HG02840 (cell line): ENCODE results near the gene SNX32.

Experiments
- ATAC-seq: cut with Tn5 transposase; IDR thresholded peaks from one replicate; pipeline ENCODE4 v1.9.1; 2021; ENCODE audit warnings: mild to moderate bottlenecking, moderate library complexity, moderate number of reproducible peaks; ENCODE audit not compliant: unreplicated experiment, low FRiP score

Gene SNX32

DNA sequence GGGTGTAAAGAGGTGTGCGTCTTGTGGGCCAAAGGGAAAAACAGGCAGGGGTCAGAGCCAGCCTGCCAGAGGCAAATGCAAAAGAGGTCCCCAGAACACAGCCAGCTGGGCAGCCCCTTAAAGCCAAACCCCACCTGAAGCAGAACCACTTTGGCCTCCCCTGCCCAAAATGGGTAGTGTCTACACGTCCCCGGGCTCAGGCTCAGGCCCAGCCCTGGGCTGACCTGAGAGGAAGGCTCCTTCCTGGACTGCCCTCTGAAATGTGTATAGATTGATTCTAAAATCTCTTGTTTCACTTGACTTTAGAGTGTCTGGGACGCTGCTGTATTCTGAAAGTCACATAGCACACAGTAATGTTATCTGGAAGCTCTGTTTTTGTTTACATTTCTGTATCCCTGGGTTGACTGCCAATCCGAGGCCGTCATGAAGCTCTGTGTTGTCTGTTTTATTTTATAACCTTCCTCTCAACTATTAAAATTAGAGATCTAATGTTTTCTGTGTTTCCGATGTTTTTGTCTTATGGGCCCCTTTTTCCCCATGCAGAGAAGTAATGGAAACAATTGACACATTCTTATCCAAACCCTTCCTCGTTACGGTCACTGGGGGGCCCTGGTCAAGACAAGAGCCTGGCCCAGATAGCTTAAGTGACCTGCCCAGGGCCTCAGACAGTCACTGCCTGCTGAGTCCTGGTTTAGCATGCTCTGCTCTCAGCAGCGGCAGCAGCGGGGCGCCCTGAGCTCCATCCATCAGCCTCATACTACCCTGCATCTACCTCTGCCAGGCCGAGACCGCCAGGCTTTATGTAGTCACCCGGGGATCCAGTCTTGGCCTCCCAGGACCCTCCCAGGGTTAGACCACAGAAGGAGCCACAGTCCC is 36.8 kb upstream of the SNX32 start:
- ATAC-seq, result no peak

DNA sequence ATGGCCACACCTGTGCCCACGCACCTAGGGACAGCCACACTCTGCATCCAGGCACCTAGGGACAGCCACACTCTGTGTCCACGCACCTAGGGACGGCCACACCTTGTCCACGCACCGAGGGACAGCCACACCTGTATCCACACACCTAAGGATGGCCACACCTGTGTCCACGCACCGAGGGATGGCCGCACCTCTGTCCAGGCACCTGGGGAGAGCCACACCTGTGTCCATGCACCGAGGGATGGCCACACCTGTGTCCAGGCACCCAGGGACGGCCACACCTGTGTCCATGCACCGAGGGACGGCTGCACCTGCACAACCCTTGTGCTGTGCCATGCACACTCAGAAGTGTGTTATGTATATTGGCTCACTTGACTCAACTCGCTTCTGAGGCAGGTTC is 36.1 kb upstream of the SNX32 start:
- ATAC-seq, result no peak

DNA sequence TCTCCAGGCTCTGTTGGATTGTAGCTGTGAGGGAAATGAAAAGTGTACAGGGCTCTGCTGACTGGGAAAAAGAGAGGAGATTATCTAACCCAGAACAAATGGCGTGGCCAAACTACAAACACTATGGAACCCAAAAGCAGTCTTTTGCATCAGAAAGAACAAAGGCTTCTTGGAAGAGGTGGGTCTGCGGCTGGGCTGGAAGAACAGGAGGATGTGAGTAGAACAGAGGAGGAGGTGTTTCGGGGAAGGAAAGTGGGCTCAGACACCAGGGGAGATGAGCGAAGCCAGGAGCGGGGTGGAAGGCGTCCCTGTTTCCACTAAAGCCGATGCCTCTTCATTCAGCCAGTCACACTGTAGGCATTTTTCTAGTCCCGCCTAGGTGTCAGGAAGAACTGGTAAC is 34.9 kb upstream of the SNX32 start:
- no peak for ATAC-seq

DNA sequence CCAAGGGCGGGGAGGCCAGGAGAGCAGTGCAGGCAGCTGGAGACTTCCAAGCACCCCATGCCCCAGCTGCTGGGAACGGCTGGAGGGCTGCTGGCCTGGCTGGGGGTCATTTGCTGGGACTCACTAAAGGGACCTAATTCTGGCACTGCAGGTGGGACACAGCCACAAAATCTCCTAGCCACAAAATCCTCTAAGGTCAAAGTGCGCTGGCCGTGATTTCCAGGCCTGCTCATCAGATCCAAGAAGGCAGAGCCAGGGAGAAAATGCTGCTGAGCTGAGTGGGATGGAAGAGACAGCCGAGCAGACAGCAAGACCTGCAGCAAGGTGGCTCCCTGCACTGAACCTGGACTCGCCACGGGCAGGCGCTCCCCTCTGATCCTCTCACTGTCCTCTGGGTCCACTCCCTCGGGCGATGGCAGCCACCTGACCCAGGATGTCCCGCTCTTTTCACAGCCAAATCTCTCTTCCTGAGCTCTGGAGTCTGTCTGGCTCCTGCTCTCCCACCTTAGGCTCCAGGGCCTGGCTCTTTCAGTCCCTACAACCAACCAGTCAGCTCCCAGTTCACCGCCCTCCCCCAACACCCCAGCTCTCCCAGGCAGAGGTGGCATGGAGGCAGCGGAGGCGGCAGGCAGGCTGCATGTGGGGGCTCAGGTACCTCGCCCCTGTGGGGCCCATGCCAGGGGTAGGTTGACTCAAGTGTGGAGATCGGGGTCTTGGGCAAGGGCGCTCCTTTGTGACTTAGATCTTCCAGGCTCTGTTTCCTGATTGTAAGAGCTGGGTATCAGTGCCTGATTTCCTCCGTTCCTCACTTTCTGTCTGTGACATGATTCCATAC is 32.4 kb upstream of the SNX32 start:
- no peak for ATAC-seq

DNA sequence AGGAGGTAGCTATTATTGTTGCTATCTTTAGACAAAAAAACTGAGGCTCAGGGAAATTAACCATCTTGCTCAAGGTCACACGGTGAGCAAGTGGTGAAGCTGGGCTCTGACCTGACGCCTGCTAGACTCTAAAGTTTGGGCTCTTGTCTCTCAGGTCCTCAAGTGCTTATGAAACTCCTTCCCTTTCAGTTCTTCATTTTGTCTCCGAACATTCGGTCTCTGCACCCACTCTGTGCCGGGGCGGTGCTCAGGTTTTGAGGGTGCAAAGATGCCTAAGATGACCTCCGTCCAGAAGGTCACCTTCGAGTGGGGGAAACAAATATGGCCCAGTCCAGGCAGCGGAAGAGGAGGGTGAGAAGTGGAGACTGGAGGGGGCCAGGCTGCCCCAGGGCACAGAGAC is 30.9 kb upstream of the SNX32 start:
- ATAC-seq, result no peak

DNA sequence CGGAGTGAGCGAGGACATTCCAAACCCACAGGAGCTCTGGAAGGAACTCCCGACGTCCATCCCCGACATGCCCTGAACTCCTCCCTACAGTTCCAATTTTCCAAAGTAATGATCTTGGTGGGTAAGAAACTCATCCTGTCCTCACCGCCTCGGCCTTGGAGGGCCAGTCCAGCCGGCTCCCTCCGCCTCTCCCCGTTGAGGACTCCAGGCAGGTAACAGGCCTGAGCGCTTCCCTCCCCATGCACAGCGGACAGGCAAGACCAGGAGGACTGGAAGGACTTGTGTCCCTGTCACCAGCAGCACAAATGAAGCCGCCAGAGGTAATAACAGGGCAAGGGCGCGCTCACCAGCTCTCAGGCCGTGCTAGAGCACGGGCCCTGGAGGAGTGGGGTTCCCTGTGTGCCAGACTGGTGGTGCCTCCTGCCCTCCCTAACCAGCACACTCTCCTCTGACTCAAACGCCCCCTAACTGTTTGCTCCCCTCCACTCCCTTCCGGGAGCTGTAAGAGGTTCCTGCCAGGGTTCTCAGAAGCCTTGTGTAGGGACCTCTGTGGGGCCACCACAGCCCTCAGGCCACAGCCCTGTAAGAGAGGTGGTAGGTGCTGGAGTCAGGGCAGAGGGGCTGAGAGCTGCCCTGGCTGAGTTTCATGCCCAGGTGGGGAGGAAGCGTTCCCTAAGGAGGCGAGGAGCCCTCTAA is 29.8 kb upstream of the SNX32 start:
- no peak for ATAC-seq

DNA sequence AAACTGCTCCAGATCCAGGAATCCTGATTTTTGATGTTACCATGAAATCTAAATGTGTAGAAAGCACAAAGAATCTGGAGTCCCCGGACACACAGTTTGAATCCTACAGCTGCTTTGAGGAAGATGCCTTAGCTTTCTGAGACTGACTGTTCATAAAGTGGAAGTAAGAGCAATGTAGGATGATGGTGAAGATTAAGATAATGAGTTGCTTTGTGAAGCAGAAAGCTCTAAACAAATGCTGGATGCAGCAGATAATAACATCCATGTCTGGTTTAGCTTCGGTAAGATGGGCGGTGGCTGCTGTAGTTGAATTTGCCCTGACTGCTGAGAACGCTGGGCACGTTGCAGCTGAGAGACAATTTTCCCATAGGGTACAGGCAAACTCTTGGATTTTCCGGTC is 26.8 kb upstream of the SNX32 start:
- ATAC-seq, result no peak

DNA sequence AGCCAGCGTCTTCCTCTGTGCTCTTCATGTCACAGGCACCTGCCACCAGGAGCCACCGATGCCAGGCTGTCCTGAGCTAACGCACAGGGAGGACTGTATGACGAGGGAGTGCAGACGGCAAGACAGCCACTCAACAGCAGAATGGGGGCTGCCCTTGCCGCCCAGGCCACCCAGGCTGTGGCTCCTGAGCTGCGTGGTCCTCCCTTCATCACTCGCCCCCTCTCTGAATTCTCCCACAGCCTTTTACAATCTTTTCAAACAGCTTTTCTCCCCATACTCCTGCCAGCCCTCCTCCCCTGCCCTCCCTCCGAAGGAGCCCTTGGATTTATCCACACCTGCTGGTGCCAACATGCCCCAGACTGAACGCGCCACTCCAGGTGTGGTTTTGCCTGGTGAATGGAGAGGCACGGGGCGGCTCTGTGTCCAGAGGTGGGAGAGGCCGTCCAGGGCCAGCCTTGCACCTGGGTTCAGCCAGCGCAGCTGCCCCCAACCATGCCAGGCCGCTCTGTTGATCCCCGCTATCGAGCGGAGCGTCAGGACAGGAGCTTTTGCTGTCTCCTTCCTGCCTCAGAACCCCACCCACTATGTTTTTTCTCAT is 24.9 kb upstream of the SNX32 start:
- no peak for ATAC-seq

DNA sequence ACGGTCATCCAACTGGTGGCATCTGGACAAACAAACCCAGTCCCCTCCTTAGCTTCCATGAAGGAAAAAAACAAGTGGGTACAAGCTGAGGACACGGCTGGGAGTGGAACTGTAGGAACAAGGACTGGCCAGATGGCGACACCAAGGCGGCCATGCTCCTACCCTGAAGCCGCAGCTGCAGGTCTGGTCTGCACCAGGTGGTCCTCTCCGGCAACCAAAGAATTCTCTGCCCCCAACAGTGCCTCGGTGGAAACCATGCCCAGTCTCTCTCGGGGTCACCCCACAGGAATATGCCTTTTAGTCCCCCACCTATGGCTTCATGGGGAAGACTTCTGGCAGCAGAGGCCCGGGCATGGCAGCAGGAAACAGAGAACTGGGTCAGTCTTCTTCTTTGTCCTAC is 24.3 kb upstream of the SNX32 start:
- ATAC-seq, result no peak

DNA sequence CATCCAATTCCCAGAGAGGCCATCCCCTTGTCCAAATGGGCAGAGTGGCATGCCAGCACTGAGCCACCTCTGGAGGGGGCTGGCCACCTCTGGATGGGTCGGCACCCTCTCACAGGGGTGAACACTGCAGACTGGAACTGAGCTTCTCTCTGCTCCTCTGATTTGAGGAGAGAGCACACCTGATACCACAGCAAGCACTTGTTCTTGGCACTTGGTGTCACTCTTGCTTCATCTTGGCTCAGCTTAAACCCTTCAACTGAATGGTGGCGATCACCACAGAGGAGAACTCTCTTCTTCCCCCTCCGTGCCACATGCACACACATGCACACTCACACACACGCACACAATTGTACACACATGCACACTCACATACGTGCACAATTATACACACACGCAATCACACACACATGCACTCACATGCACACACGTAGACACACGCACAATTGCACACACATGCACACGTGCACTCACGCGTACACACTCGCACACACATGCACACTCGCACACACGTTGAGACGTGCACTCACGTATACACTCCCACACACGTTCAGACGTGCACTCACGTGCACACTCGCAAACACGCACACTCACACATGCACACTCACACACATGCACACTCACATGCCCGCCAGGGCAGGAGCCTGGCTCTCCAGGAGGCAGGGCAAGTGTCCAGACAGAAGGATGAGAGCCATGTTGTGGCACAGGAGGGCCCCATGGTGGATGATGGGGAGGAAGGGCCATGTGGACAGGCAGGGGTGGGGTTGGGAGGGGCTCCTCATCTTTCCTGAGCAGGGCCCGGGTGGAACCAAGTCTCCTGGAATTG is 23.5 kb upstream of the SNX32 start:
- ATAC-seq, result no peak

DNA sequence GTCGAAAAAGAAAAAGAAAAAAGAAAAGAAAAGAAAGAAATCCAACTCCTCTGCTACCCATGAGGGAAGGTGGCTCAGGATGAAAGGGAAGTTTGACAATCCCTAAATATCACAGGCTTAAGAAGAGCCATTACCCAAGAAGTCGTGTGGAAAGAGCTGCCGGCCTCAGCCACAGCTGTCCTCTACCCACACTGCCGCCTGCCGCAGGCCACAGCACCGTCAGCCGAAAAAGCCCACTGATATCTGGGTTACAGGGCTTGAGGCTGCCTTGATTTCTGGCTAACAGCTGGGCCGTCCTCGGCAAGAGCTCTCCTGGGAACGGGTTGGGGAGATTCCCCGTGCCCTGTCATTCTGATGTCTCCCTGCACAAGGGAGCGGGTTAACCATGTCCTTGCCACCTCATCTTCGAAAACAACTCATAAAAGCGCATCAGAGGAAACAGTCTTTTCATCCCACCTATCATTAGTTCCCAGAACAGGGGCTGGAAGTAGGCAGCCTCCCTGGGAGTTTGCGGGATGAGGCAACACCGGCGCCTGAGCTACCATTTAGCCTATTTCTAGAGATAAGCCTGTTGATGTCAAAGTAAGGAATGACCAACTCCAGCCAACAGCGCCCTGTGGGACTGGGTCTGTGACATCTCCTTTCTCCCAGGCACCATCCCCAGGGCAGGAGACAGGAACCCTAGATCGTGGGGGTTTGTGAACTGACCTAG is 21.8 kb upstream of the SNX32 start:
- ATAC-seq, result no peak

DNA sequence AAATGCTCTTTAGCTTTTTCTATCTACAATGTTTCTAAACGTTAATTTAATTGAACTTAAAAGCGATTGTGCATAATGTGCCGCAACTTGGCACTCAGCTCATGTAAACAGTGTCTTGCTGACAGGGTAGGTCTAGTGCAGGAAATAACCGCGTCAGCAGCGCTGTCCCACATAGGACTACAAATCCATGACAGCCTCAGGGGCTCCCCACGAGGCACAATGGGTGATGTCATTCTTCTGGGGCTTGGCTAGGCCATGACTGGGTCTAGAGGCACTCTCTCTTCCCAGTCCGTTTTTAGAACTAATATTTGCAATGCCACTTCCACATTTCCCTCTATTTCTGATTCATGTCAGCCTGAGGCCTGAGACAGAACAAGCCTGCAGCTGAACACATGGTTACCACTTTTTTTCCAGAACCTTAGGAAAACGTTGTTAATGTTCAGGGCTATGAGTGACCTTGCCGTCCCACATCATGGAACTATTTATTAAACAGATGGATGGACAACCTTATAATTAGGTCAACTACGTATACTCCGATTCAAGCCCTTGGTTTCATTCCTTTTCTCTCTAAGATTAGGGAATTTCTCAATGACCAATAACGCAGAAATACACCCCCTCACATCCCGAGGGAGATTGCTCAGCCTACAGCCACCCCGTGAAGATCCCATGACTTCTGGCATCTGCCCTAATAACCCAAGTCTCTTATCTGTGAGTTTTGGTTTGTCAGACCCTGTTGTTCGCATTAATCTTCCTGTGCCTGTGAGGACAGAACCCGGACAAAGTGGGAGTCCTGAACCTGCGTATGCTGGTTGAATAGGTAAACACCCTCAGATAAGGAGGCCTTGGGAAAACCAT is 19.4 kb upstream of the SNX32 start:
- no peak for ATAC-seq

DNA sequence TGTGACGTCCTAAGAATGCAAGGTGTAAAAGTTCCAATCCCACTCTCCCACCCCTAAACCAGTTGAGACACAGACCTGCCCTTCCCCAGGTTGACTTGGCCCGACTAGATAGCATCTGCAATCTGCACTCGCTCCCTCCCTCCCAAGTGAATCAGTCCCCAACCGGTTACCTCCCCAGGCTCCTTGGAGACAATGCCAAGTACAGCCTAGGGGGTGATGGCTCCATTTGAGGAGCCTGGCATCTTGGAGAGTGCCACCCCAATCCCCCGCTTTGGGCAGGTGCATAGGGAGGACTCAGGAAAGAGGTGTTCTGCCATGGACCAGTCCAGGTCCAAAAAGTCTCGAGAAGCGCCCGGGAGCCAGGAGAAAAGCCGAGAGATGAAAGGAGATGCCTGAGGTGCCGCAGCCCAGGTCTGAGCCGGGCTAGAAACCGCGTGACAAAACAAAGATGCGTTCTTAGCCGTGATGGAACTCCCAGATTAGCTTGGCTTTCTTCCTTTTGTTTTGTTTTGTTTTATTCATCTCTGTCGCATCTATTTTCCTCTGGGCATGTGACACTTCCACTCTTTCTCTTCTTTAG is 18.7 kb upstream of the SNX32 start:
- no peak for ATAC-seq

DNA sequence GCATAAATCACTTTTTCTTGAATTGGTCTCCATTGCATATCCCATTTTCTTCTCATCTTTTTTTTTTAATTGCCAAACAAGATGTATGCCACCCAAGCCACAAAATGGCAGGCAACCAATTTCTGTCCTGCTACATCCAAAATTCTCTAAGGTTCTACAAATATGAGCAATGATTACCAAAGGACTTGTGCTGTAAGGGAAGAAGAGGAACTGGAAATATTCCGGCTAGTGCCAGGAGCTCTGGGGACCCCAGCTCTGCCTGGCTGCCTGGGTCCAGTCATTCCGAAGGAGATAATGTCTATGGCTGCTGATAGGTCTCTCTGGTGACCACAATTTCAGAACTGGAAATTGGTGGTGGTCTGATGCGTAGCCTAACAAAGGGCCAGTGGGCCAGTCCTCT is 17.1 kb upstream of the SNX32 start:
- ATAC-seq, result no peak

DNA sequence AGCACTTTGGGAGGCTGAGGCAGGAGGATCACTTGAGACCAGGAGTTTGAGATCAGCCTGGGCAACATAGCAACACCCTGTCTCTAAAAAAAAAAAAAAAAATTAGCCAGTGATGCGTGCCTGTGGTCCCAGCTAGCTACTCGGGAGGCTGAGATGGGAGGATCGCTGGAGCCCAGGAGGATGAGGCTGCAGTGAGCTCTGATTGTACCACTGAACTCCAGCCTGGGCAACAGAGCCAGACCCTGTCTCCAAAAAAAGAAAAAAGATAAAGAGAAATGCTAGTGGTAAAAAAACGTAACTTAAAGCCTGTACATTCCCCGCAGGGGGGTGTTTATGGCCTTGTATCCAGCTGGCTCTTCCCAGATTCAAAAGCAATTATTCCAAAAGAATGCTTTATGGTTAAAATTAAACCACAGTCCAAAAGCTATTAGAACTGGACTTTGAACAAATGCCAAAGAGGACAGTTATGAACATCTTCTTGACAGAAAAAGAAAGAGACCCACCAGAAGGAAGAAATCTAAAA is 16.4 kb upstream of the SNX32 start:
- no peak for ATAC-seq

DNA sequence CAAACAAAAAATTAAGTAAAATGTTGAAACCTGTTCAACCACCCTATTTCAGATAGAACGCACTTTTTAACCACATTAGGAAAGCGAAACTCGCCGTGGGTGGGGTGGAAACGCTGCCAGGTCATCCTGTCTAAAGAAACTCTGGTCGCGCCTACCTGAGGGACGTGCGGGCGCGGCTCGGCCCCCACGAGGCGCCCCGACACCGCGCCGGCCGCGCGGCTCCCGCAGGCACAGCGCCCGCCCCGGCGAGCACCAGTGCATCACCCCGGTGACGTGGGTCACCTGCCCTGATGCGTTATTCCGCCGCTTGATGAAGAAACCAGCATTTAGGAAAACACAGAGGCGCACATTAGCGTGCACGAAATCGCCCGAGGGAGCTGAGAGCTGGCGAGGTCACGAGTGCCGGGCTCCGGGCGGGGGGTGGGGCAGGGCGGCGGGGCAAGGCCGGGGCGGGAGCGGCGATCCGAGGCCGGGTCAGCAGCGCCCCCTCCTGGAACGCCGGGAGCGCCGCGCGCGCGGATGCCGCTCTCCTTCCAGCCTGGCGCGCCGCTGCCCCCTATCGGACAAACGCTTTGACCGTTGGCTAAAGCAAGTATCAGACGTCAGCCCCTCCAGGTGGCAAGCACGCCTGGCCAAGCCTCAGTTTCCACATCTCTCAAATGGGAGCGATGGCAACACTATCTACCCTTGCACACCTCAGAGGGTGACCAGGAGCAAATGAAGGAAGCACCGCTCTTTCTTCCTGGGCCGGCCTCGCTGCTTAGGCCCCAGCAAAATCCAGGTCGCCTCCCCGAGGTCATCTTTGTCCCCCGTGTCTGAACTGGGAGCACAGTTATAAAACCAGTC is 15.7 kb upstream of the SNX32 start:
- peak; percentile 66 for ATAC-seq

DNA sequence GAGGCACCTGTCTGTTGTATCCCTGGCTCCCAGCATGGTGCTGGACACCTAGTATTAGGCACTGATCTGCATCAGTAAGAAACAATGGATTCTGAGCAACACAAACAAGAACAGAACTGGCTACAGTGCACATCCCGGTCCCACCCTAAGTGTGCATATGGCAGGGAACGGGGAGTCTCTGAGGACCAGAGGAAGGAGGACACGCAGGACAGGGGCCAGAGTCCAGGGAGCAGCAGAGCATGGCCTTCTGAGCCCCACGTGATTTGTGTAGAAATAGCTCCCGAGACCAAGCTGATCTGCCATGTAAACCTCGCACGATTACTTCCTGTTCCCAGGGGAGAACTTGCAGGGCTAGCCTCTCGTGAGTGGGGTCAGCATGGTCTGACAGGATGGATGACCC is 12.7 kb upstream of the SNX32 start:
- ATAC-seq, result no peak
